Renal cortical epithelial cell (primary cell): ENCODE measurements around the gene NSFL1C. TPM values are rescaled to one million over a fixed set of nuclear protein-coding genes. Genes with fewer than 3 reads are reported as not detected.
A peak's percentile ranks its signal among the peaks of the same experiment; 100 is the strongest.
"Not testable (repeated sequence)": the region's sequence is repeated elsewhere in the genome, so short reads cannot be mapped to it uniquely, and the experiment has no call there.

Experiments used
- DNase-seq: peaks from one replicate; pipeline ENCODE4 v3.0.0-alpha.2; 2011; ENCODE audit warnings: low read depth
- total RNA-seq: library from RNA; depleted of rRNA; stranded (reverse); fragments of >200 nt; gene quantifications from 2 replicates; pipeline ENCODE4 v1.2.3, GENCODE V29; 2014

Gene NSFL1C
- 30.6 and 50.1 TPM in 2 replicates for total RNA-seq

DNA sequence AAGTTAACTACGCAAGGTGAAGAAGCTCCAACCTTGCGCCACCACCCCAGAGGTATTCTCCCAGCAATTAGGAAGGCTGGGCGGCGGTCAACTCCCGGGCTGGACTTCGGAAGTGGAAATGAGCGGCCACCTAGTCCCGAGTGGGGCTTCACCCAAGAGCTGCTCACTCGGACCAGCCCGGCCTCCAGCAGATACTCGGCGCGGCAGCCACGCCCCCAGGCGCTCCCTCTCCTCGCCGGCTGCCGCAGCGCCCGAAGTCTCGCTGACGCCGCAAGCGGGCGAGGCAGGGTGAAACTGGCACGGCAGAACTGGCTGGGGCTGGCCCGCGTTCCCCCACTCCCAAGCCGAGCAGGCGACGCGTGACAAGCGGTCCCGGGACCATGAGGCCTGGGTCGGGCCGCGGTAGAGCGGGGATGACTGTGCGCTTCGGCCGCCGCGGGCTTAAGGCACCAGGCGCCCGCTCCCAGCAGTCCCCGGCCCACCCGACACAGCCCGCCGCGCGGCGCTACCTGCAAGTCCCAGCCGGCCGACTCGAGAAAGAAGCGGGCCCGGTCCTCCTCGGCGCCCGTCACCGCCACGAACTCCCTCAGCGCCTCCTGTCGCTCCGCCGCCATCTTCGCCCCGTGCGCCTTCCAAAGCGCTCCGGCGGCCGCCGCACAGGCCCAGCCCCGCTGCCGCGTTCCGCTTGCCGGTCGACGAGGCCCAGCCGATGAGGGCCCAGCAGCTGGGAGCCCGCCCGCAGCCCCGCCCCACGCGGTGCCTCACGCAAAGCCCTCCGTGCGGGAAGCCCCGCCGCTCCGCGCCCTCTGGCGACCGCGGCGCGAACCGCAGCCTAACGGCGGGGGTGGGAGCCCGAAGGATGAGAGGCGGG, at the start of gene NSFL1C:
Gene NSFL1C, minus strand, starts transcription at position 639 of the 871 bp plus-strand sequence. Its CDS starts 25 bp downstream, at position 614.
- DNase-seq: peak; percentile 75

DNA sequence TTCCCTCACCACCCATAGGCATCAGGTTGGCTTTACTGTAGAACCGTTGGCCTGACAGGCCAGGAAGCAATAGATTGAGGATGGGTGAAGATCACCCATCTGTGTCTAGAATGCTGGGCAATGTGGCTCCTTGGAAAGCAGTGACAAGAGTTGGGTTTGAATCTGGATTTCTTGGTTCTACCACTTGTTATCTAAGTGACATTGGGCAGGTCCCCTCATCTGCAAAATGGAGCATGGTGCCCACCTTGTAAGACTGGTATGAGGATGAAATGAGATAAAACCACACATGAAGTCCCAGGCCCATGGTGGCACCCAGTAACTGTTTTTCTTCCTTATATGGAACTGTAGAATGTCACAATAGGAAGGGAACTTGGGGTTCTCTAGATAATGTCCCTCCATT, 47.2 kb upstream of the NSFL1C start:
- no peak for DNase-seq

DNA sequence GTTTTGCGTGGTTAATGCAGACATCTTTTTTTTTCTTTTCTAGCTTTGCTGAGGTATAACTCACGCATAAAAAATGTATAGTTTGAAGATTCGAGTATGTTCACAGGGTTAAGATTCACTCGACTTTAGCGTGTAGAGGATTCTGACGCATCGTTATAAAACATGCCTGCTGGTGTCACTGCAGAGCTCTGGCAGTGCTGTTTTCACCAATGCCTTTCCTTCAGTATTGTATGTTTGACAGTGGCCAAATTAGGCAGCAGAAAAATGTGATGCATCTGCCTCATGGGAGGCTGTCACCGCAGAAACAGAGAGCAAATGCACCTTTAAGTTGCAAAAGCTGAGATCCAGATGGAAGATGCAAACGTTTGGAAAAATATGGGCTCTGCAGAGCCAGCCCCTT, 42.6 kb upstream of the NSFL1C start:
- peak; percentile 44 for DNase-seq

DNA sequence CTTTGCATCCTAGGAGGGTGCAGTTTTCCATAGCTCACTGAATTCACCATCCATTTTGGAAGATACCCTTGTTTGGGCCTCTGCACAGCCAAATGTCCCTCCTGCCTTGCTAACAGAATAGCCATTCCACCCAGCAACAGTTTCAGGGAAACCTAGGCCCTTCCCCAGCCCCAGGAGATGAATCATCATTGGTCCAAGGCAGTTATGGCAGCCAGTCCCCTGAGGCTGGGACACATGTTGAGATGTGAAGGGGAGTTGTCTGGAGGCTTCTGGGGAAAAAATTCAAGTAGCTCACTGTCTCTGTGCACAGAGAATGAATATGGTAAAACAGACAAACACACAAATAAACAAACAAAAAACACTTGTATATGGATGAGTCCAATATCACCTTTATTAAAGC, 41.9 kb upstream of the NSFL1C start:
- no peak for DNase-seq

DNA sequence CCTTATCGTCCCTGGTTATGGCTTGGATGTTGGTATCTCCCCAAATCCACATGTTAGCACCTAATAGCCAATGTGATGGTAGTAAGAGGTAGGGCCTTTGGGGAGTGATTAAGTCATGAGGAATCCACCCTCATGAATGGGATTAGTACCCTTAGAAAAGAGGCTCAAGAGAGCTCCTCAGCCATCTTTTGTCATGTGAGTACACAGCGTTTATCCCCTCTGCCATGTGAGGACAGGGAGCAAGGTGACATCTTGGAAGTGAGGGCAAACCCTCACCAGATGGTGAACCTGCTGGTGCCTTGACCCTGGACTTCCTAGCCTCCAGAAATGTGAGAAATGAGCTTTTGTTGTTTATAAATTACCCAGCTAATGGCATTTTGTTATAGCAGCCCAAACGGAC, 40.6 kb upstream of the NSFL1C start:
- no peak for DNase-seq

DNA sequence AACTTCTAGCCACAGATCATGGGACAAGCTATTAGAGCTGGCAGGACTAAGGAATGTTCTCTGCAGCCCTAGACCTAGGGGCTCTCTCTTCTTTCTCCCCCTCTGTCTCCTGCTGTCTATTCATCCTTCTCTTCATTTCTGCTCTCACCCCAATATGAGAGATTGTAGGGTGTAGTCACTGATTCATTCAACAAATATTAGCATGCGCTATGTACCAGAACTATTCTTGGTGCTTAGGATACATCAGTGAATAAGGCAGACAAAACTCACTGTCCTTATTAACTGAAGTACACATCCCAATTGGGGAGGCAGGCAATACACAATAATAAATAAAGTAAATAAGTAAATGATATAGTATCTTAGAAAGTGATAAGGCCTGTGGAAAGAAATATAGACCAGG, 39.2 kb upstream of the NSFL1C start:
- no peak for DNase-seq

DNA sequence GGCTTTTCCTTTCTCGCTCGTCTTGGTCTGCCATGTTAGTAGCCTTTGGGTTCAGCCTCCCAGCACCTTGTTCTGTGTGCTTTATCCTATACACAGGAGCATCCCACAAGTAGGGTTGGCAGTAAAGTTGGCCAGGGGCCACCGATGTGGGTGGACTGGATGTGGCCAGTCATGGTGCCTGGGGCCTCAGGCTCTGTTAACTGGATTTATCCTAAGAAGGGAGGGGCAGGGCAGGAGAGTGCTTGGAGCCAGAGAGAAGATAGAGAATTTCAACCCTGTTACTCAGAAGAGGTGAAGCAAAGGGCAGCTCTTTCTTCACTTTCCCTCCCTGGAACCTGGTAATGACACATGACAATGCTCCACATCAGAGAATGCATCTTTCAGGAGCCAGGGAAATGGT, 38.7 kb upstream of the NSFL1C start:
- peak; percentile 64 for DNase-seq

DNA sequence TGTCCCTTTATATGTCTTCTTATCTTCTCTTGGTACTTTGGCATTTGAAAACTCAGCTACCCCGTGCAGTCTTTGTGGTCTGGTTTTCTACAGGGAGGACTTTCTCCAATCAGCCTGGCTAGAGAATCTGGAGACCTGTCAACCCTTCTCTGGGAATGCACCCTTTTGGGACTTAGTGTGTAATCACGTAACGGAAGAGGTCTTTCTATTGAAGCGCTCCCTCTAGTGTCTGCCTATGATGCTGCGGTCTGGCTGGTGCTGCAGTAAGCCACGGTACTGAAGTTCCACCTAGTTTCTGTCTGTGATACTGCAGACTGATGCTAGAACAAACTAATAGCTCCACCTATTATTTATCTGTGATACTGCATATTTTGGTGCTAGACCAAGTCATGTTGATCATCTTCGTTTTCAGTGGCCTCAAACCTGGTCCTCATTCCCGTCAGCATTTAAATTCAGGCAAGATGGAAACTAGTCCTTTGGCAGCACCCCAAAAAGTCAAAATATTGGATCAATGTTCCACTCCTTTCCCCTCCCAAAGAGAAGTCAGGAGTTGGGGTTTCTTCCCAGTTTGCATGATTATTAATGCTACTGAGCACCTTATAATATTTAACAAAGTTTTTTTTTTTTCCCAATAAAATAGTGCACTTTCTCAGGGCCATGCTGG, 37.0 kb upstream of the NSFL1C start:
- DNase-seq: peak; percentile 94

DNA sequence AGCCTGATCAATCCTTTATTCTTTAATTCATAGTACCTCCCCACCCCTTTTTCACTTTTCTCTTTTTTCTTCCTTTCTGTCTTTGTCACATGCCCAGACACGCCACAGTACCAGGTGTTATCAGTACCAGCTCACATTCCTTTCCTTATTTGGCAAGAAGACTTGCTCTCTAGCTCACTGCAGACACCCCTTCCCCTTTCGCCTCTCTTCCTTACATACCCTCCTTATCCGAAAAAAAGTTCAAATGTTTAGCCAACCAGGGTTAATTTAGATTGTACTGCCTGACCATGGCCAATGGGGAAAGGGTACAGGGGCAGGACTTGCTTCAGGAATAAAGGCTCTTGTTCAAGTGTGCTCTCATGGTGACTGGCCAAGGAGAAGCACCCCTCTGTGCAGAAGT, 33.8 kb upstream of the NSFL1C start:
- no peak for DNase-seq

DNA sequence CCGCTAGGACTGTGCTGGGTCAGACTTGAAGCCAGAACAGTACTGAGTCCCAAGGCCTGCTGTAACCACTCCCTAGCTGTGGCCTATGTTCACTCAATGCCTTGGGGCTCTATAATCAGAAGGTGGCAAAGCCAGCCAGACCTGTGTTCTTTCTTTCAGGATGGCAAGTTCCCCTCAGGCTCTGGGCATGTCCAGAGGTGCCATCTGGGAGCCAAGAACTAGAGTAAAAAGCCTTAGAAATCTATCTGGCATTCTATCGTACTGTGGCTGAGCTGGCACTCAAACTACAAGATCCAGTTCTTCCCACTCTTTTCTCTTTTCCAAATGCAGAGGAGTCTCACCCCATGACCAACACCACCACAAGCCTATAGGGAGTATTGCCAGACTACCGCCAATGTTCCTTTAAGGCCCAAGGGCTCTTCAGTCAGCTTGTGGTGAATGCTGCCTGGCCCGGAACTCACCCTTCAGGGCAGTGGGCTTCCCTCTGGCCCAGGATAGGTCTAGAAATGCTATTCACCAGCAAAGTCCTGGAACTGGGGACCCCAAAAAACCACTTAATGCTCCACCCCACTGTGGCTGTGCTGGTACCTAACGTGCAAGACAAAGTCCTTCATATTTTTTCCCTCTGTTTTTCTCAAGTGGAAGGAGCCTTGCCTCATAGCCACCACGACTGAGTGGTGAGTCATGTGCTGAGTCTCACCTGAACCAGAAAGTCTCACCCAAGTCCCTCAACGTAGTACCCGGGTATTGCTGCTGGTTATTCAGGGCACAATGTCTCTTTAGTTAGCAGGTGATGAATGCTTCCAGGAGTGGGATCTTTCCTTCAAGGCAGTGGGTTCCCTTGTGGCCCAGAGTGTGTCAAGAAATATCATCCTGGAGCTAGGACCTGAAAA, 33.1 kb upstream of the NSFL1C start:
- peak; percentile 43 for DNase-seq

DNA sequence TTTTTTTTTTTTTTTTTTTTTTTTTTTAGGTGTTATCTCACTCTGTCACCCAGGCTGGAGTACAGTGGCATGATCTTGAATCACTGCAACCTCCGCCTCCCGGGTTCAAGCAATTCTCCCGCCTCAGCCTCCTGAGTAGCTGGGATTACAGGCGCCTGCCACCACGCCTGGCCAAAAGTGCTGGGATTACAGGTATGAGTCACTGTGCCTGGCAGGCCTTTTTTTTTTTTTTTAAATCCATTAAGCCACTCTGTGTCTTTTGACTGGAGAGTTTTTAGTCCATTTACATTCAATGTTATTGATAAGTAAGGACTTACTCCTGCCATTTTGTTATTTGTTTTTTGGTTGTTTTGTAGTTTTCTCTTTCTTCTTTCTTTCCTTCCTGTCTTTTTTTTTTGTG, 30.7 kb upstream of the NSFL1C start:
- DNase-seq: not testable (repeated sequence)

DNA sequence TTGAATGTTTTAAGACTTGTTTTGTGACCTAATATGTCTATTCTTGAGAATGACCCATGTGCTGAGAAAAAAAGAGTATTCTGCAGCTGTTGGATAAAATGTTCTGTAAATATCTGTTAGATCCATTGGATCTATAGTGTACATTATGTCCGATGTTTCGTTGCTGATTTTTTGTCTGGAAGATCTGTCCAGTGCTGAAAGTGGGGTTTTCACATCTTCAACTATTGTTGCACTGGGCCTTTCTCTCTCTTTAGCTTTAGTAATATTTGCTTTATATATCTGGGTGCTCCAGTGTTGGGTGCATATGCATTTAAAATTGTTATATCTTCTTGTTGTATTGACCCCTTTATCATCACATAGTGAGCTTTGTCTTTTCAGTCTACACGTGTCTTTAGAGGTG, 30.3 kb upstream of the NSFL1C start:
- no peak for DNase-seq

DNA sequence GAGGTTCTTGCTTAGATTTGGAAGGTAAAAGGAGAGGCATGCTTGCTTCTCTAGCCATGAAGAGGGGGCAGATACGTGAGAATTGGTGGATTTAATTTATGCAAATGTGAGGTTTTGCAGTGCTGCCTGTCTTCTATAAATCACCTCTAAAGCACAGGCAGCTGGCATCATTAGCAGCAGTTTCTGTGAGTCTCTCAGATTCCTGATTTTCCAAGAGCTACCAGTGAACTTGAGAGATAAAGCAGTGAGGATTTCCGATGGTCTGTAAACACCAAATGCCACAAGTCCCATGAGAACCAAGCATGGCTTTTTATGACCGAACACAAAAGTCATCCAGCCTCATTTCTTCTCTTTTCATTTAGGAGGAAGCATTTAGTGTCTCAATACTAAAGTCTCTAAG, 27.8 kb upstream of the NSFL1C start:
- DNase-seq: no peak

DNA sequence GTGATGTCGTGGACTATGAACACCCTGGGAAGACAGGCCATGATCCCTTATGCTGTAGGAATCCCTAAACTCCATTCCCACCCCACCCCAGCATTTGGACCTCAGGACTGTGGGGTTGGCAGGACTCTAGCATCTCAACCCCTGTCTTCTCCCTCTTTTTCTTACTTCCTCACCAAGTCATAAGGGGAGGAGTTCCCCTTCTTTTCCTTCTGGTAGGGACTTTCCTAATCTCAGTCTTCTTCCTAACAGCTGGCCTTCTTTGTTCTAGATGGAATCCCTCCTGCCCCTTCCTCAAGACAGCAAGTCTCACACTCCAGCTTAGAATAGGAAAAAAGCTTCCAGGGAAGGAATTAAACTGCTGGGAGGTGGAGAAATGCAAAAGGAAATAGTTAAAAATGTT, 26.9 kb upstream of the NSFL1C start:
- DNase-seq: no peak

DNA sequence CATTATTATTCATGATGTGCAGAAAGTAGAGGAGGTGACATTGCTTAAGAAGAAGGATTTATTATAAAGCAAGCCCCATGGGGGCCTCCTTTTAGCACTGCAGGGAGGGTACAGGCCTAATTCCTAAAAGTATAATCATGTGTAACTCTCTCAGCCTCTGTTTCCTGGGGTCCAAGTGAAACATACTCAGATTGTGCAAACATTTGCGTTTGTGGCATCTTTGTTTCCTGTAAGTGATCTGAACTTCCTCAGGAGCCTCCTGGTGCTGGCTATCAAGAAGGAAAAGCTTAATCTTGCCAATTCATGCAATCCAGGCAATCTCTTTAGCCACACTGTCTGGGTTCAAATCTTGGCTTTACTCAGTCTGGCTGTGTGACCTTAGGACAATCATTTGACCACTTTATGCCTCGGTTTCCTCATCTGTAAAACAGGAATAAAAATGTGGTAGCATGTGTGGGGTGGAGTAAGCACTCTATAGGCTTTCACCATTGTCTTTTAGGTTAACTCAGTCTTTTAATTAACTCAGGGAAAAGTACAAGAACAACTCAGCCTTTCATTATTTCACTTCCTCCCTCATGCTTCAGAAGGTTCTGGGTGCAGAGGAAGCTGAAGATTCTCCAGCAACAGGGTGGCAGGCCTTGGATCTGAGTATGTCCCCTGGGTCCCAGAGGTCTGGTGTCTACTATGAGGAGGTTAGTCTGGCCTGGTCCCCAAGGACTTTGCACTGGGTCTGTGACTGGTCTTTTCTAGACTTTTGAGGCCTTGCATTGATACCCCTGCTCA, 25.4 kb upstream of the NSFL1C start:
- DNase-seq: no peak

DNA sequence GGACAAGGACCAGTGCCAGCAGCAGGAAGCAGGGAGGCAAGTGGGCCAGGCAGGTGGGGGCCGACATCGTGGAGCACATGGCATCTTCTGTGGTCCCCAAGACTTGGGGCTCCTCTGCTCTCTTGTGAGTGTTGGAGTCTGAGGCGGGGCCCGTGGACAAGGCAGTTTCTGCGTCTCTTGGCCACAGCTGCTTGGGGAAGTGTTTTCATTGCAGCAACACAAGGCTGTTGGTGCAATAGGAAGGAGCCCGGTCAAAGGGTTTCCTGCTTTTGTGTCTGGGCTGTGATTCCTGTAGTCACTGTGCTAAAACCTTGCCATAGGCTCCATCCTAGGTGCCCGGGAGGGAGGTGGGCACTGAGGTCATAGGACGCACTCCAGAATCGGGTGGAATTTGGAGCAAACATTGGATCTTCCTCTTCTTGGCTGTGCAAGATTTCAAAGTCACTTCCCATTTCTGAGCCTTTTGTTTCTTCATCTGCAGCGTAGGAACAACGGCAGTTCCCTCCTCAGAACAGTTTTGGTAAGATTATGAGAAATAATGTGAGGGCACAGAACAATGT, 24.7 kb upstream of the NSFL1C start, which contains the start of gene SIRPB2:
Gene SIRPB2, minus strand, starts transcription at position 140 of the 560 bp plus-strand sequence. Its CDS starts 61 bp downstream, at position 79.
- DNase-seq: no peak

DNA sequence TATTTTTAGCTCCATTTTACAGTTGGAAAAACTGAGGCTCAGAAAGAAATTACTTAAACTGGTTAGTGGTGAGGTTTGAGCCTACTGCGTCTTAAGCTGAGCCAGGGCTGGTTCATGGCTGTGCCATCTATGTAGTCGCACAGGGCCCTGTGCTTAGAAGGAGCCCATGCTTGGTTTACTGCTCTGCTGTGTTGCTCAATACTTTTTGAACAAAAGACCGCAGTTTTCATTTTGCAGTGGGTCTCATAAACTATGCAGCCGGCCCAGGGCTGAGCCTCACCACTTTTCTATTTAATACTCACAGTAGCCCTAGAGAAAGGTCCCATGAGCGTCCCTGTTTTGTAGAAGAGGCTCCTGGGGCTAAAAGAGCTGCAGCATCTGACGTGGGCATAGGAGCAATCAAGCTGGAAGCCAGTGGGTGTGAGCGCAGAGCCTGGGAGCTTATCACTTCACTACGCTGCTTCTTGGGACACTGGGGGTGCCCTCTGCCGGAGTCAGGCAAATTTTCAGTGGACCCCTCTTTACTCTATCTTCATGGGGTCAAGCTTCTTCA, 24.1 kb upstream of the NSFL1C start:
- no peak for DNase-seq

DNA sequence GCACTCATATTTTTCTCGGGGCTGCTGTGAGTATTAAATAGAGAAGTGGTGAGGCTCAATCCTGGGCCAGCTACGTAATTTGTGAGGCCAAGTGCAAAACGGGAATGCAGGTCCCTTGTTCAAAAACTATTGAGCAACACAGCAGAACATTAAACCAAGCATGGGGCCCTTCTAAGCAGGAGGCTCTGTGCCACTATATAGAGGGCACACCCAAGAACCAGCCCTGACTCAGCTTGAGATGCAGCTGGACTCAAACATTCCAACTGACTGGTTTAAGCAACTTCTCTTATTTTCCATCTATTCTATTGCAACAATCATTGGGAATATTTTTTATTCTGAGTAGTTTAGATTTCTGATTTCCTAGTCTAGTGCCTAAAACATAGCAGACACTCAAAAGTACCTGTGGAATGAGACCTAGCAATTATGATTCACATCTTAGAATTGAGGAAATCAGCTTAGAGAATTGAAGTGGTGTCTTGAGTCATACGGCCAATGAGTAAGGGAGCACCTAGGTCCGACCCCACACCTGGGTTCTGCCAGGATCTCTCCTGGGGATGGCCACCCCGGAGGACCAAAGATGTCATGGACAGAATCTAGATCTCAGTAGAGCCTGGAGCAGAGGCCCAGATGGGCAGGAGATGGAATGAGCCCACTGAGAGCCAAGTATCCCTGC, 23.3 kb upstream of the NSFL1C start:
- peak; percentile 82 for DNase-seq

DNA sequence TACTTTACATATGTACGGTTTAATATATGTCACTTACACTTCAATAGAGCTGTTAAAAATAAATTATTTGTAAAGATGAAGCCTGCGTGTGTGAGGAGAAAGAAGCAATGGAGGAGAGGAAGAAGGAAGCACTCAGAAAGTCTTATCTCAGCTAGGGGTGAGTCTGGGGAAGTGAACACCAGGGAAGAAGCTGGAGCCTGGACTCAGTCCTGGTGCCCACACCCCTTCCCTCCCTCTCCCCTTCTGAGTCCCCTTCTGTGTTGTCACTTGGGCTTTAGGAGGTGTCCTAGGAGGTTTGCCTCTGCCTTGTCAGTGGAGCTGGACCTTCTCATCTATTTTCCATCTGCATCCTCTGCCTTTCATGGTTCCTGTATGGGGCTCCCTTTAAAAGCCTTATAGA, 22.7 kb upstream of the NSFL1C start:
- DNase-seq: no peak

DNA sequence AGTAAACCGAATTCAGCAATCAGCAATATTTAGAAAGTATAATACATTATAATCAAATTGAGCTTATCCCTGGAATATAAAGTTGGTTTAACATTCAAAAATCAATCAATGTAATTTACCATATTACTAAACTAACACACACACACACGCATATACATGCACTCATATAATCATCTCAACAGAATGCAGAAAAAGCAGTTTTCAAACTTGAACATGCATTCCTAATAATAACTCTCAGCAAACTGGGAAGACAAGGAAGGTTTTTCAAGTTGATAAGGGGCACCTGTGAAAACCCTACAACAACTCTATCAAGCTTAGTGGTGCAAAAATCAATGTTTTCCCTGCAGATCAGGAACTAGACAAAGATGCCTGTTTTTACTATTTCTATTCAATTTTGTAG, 19.9 kb upstream of the NSFL1C start:
- no peak for DNase-seq
